ENCODE measurements around the gene PRR19.
"Not testable (repeated sequence)": the region's sequence is repeated elsewhere in the genome, so short reads cannot be mapped to it uniquely, and the experiment has no call there.

PRR19 gene

DNA sequence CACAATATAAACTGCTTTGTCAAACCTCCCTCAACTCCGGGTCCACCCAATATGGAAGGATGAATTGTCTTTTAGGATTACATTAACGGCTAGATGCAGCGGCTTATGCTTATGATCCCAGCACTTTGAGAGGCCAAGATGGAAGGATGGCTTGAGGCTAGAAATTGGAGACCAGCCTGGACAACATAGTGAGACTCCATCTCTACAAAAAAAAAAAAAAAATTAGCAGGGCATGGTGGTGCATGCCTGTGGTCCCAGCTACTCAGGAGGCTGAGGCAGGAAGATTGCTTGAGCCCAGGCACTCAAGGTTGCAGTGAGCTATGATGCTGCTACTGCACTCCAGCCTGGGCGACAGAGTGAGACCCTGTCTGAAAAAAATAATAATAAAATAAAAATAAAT lies 35.8 kb upstream of the PRR19 start:
- not testable (repeated sequence) for H3K36me3 ChIP-seq (ENCODE audit: control insufficient read depth, insufficient read depth, low read length); H3K27ac ChIP-seq (ENCODE audit: insufficient read depth, low read length, poor library complexity, severe bottlenecking); H3K4me3 ChIP-seq (ENCODE audit: insufficient read depth, low read depth, low read length, poor library complexity, severe bottlenecking); H3K27me3 ChIP-seq (replicated peaks; ENCODE audit: control insufficient read depth, insufficient read depth, low read length, poor library complexity, severe bottlenecking); H3K9me3 ChIP-seq (ENCODE audit: control insufficient read depth, low read length); DNase-seq
- peaks cover 22% of the 10 kb centered on the region for H3K4me1 ChIP-seq (ENCODE audit: control insufficient read depth, insufficient read depth, low read length, poor library complexity, severe bottlenecking)

DNA sequence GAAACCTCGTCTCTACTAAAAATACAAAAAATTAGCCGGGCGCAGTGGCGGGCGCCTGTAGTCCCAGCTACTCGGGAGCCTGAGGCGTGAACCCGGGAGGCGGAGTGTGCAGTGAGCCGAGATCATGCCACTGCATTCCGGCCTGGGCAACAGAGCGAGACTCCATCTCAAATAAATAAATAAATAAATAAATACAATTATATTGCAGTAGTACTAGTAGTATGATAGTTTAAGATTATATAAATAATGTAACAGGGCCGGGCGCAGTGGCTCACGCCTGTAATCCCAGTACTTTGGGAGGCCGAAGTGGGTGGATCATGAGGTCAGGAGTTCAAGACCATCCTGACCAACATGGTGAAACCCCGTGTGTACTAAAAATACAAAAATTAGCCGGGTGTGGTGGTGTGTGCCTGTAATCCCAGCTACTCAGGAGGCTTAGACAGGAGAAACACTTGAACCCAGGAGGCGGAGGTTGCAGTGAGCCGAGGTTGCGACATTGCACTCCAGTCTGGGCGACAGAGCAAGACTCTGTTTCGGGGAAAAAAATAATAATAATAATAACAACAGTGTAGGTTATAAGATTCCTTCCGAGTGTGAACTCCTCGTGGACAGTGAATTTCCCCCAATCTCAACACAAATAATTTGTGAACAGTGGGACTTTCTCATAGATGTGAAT lies 34.9 kb upstream of the PRR19 start:
- H3K4me3 ChIP-seq (ENCODE audit: insufficient read depth, low read depth, low read length, poor library complexity, severe bottlenecking); H3K36me3 ChIP-seq (ENCODE audit: control insufficient read depth, insufficient read depth, low read length); DNase-seq; H3K9me3 ChIP-seq (ENCODE audit: control insufficient read depth, low read length); H3K27me3 ChIP-seq (replicated peaks; ENCODE audit: control insufficient read depth, insufficient read depth, low read length, poor library complexity, severe bottlenecking): not testable (repeated sequence)
- Histone ChIP-seq H3K4me1 (ENCODE audit: control insufficient read depth, insufficient read depth, low read length, poor library complexity, severe bottlenecking) (peaks cover 26% of the 10 kb centered on the region), H3K27ac (ENCODE audit: insufficient read depth, low read length, poor library complexity, severe bottlenecking) (peak overlapping the region; percentile 99)

DNA sequence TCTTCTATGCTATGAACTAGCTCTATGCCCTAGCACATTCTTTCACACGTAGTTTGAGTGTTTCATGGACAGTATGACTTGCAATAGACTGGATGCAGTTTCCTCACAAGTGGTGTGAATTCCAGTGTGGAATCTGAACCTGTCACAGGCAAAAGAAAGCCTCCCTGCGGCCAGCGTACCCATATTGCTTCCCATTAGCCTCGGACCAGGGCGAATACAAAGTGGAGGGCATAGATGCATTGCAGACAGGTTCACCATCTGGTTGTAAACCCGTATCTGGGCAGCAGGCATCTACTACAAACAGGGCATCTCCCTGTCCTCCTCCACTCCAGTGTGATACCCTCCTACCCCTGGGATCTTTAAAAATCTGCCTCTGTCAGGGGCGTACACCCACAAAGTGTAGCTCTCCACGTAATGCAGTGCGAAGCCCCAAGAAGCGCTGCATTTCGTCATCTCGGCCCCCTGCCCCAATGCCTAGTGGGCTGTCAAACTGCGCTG lies 34.2 kb upstream of the PRR19 start:
- Histone ChIP-seq H3K9me3 (ENCODE audit: control insufficient read depth, low read length) (no peaks in the 10 kb centered on the region), H3K4me1 (ENCODE audit: control insufficient read depth, insufficient read depth, low read length, poor library complexity, severe bottlenecking) (peaks cover 26% of the 10 kb centered on the region), H3K4me3 (ENCODE audit: insufficient read depth, low read depth, low read length, poor library complexity, severe bottlenecking) (peak overlapping the region; percentile 63), H3K27ac (ENCODE audit: insufficient read depth, low read length, poor library complexity, severe bottlenecking) (peak overlapping the region; percentile 99), H3K27me3 (replicated peaks; ENCODE audit: control insufficient read depth, insufficient read depth, low read length, poor library complexity, severe bottlenecking) (no peaks in the 10 kb centered on the region), H3K36me3 (ENCODE audit: control insufficient read depth, insufficient read depth, low read length) (peaks cover 10% of the 10 kb centered on the region)
- no peak for DNase-seq

DNA sequence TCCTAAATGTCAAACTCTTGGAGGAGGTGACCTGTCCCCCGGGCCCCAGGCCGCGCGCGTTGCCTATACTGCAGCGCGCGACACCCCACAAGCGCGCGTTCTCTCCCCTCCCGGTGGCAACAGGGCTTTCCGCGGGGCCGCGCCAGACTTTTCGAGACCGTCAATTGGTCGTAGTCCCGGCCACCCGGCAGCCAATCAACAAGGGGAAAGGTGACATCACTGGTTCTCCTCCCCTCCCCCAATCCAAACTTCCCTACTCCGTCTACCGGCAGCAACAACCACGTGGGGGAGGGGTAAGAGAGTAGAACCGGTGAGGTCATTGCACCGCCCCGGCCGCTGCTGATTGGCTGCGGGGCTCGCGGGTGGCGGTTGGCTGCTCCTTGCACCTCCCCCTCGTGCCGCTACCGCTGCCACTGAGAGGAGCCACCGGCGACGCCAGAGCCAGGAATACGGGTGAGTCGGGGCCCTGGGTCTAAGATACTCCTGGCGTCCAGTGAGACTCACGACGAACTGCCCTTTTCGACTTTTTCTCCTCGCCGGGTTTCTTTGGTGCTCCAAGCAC lies 33.7 kb upstream of the PRR19 start:
- Histone ChIP-seq H3K27ac (ENCODE audit: insufficient read depth, low read length, poor library complexity, severe bottlenecking) (peak overlapping the region; percentile 99), H3K9me3 (ENCODE audit: control insufficient read depth, low read length) (no peaks in the 10 kb centered on the region), H3K27me3 (replicated peaks; ENCODE audit: control insufficient read depth, insufficient read depth, low read length, poor library complexity, severe bottlenecking) (no peaks in the 10 kb centered on the region), H3K4me1 (ENCODE audit: control insufficient read depth, insufficient read depth, low read length, poor library complexity, severe bottlenecking) (peaks cover 26% of the 10 kb centered on the region), H3K36me3 (ENCODE audit: control insufficient read depth, insufficient read depth, low read length) (peaks cover 15% of the 10 kb centered on the region), H3K4me3 (ENCODE audit: insufficient read depth, low read depth, low read length, poor library complexity, severe bottlenecking) (peak overlapping the region; percentile 63)
- DNase-seq, result peak; percentile 97 to 99 (median 99)

DNA sequence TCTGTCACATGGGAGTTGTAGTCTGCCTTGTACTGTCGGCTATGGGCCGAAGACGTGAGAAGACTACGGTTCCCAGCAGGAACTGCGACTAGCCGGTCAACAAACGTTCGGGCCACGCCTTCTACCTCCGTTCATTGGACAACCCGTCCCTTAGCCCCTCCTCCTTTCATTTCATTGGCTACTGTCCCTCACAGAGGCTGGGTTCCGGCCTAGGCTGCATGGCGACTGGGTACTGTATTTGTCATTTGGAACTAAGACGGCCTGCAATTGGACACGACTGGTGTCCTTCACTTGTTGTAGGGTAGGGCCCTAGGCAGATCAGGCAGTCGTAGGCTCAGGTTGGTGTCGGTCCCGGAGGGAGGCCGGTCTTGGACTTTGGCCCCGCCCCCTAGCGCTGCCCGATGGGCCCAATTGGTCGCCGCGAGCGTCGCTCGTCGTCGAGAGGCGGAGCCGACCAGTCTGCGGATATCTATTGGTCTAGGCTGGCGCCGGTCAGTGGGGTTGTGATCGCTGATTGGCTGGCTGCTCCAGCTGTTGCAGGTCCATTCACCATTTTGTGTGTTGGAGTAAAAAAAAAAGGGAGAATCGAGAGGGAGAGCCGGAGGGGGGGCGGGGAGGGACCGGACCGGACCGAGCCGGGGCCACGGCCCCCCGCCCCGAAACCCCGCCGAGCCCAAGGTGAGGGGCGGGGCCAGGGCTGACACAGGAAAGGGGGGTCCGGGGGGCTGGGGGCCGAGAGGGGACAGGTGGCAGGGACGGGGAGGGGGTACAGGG lies 33.0 kb upstream of the PRR19 start, which contains the start of gene CIC:
Gene CIC, plus strand, starts transcription at position 549 of the 774 bp plus-strand sequence. CDS start 2,532 bp downstream, outside the sequence.
- peak; percentile 99 for DNase-seq
- Histone ChIP-seq H3K27ac (ENCODE audit: insufficient read depth, low read length, poor library complexity, severe bottlenecking) (peak within 1 kb of the TSS; percentile 99), H3K4me3 (ENCODE audit: insufficient read depth, low read depth, low read length, poor library complexity, severe bottlenecking) (peak within 1 kb of the TSS; percentile 63), H3K36me3 (ENCODE audit: control insufficient read depth, insufficient read depth, low read length) (peaks cover 22% of the 10 kb centered on the region), H3K9me3 (ENCODE audit: control insufficient read depth, low read length) (no peaks in the 10 kb centered on the region), H3K27me3 (replicated peaks; ENCODE audit: control insufficient read depth, insufficient read depth, low read length, poor library complexity, severe bottlenecking) (no peaks in the 10 kb centered on the region), H3K4me1 (ENCODE audit: control insufficient read depth, insufficient read depth, low read length, poor library complexity, severe bottlenecking) (peaks cover 26% of the 10 kb centered on the region)

DNA sequence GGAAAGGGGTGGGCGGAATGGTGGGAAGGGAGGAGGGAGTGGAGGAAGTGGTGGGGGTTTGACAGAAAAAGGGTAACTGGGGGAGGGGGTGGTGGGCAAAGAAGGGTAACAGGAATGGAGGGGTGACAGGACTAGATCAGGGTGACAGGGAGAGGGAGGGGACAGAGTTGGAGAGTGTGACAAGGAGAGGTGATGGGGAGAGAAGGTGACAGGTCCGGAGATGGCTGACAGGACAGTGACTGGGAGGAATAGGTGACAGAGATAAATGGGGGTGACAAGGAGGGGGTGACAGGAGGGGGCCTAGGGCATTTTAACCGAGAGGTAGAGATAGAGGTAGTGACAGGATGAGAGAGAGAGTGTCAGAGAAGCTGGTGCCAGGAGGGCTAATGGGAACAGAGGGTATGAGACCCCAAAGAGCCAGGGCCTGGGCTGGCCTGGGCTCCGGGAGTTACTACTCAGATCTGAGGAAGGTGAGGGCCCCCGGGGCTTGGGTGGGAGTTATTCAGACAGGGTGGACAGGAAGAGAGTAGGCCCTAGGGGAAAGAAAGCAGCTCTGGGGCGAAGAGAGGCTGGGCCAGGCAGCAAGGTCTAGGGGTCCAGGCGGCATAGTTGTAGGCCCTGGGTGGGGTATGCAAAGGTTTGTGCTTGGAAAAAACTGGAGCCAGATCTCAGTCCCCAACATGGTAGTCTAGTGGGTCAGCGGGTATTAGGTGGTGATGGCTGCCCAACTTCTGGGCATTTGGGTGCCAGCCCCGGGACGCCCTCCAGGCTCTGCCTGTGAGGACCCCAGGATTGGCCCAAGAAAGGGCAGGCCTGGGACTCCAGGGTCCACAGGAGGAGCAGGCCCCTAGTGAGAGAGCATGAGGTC lies 32.2 kb upstream of the PRR19 start:
- Histone ChIP-seq H3K9me3 (ENCODE audit: control insufficient read depth, low read length) (no peaks in the 10 kb centered on the region), H3K27ac (ENCODE audit: insufficient read depth, low read length, poor library complexity, severe bottlenecking) (peak overlapping the region; percentile 93), H3K4me3 (ENCODE audit: insufficient read depth, low read depth, low read length, poor library complexity, severe bottlenecking) (peak overlapping the region; percentile 55), H3K27me3 (replicated peaks; ENCODE audit: control insufficient read depth, insufficient read depth, low read length, poor library complexity, severe bottlenecking) (no peaks in the 10 kb centered on the region), H3K36me3 (ENCODE audit: control insufficient read depth, insufficient read depth, low read length) (peaks cover 30% of the 10 kb centered on the region), H3K4me1 (ENCODE audit: control insufficient read depth, insufficient read depth, low read length, poor library complexity, severe bottlenecking) (peaks cover 26% of the 10 kb centered on the region)
- no peak for DNase-seq

DNA sequence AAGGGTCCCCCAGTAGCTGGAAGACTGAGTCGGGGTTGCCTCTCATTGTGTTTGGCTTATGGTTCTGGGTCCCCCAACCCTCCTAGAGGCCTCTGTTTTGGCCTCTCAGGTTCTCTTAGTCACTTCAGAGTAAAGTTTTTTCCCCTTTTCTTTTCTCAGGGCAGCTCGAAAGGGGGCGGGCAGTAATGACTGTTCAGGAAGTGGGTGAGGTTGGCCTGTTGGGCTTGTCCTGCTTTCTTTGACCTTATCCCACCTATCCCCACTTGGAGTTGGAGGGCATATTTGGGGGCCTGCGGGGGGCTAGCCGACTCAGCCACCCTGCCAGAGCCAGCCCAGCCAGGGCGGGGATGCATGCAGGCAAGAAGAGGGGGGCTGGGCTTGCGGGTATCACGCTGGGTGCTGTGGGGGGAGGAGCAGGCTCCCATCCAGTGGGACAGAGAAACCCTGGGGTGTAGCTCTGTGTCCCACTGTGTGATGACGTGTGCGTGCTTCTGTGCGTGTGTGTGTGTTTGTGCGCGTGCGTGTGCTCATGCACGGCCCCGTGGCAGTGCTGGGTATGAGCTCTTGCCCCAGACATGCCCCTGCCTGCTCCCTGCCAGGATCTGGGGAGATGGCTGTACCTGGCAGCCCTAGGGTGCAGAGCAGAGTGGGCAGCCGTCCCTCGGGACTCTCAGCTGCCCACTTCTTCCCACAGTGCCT lies 31.4 kb upstream of the PRR19 start:
- peak overlapping the region; percentile 93 for H3K27ac ChIP-seq (ENCODE audit: insufficient read depth, low read length, poor library complexity, severe bottlenecking)
- peak; percentile 51 to 74 (median 67) for DNase-seq
- peaks cover 30% of the 10 kb centered on the region for H3K4me1 ChIP-seq (ENCODE audit: control insufficient read depth, insufficient read depth, low read length, poor library complexity, severe bottlenecking)
- H3K27me3 ChIP-seq (replicated peaks; ENCODE audit: control insufficient read depth, insufficient read depth, low read length, poor library complexity, severe bottlenecking), result no peaks in the 10 kb centered on the region
- peak overlapping the region; percentile 55 for H3K4me3 ChIP-seq (ENCODE audit: insufficient read depth, low read depth, low read length, poor library complexity, severe bottlenecking)
- no peaks in the 10 kb centered on the region for H3K9me3 ChIP-seq (ENCODE audit: control insufficient read depth, low read length)
- peaks cover 32% of the 10 kb centered on the region for H3K36me3 ChIP-seq (ENCODE audit: control insufficient read depth, insufficient read depth, low read length)

GRCh38 chr19:42271045-42271419 lies 30.9 kb upstream of the PRR19 start:
- peaks cover 32% of the 10 kb centered on the region for H3K36me3 ChIP-seq (ENCODE audit: control insufficient read depth, insufficient read depth, low read length)
- peaks cover 30% of the 10 kb centered on the region for H3K4me1 ChIP-seq (ENCODE audit: control insufficient read depth, insufficient read depth, low read length, poor library complexity, severe bottlenecking)
- H3K27ac ChIP-seq (ENCODE audit: insufficient read depth, low read length, poor library complexity, severe bottlenecking), result peak overlapping the region; percentile 93
- H3K27me3 ChIP-seq (replicated peaks; ENCODE audit: control insufficient read depth, insufficient read depth, low read length, poor library complexity, severe bottlenecking), result no peaks in the 10 kb centered on the region
- DNase-seq, result no peak
- H3K4me3 ChIP-seq (ENCODE audit: insufficient read depth, low read depth, low read length, poor library complexity, severe bottlenecking), result peak overlapping the region; percentile 55
- no peaks in the 10 kb centered on the region for H3K9me3 ChIP-seq (ENCODE audit: control insufficient read depth, low read length)

- DNase-seq, result no peak
- H3K27me3 ChIP-seq (replicated peaks; ENCODE audit: control insufficient read depth, insufficient read depth, low read length, poor library complexity, severe bottlenecking), result no peaks in the 10 kb centered on the region
- H3K4me1 ChIP-seq (ENCODE audit: control insufficient read depth, insufficient read depth, low read length, poor library complexity, severe bottlenecking), result peaks cover 37% of the 10 kb centered on the region
- no peaks in the 10 kb centered on the region for H3K9me3 ChIP-seq (ENCODE audit: control insufficient read depth, low read length)
- H3K36me3 ChIP-seq (ENCODE audit: control insufficient read depth, insufficient read depth, low read length), result peaks cover 32% of the 10 kb centered on the region
- no peak overlapping the region for H3K27ac ChIP-seq (ENCODE audit: insufficient read depth, low read length, poor library complexity, severe bottlenecking)
- H3K4me3 ChIP-seq (ENCODE audit: insufficient read depth, low read depth, low read length, poor library complexity, severe bottlenecking), result no peak overlapping the region
These were observed 29.9 kb upstream of the PRR19 start for GRCh38 chr19:42271861-42272534.

Data from effector memory CD4-positive, alpha-beta T cell (primary cell).